Hepatocyte (in vitro differentiated cells): Measurements from ENCODE around the gene VWC2. TPM values are rescaled to one million over a fixed set of nuclear protein-coding genes. Genes with fewer than 3 reads are reported as not detected.

ENCODE experiments used
- DNase-seq: peaks from one replicate; pipeline ENCODE4 v3.0.0-alpha.2; 2016; ENCODE audit warnings: low spot score
- H2AFZ ChIP-seq: fragments of 200-600 bp; sonication (generic); 2 replicates; pipeline ENCODE4 v1.6.0; 2016; ENCODE audit warnings: antibody characterized with exemption, mild to moderate bottlenecking
- H3K27ac ChIP-seq: fragments of 200-600 bp; sonication (generic); 2 replicates; pipeline ENCODE4 v1.5.1; 2016; ENCODE audit warnings: mild to moderate bottlenecking
- H3K27me3 ChIP-seq: fragments of 200-600 bp; sonication (generic); 2 replicates; pipeline ENCODE4 v1.6.1; 2016
- H3K36me3 ChIP-seq: fragments of 200-600 bp; sonication (generic); replicated peaks from 2 replicates; pipeline ENCODE4 v1.5.1; 2016; ENCODE audit warnings: low read depth; ENCODE audit not compliant: insufficient read depth
- H3K4me1 ChIP-seq: fragments of 200-600 bp; sonication (generic); 2 replicates; pipeline ENCODE4 v1.5.1; 2016; ENCODE audit warnings: mild to moderate bottlenecking, moderate library complexity; ENCODE audit not compliant: insufficient read depth
- H3K4me2 ChIP-seq: fragments of 200-600 bp; sonication (generic); 2 replicates; pipeline ENCODE4 v1.6.0; 2016
- H3K4me3 ChIP-seq: fragments of 200-600 bp; sonication (generic); 2 replicates; pipeline ENCODE4 v1.5.1; 2016; ENCODE audit warnings: mild to moderate bottlenecking
- H3K79me2 ChIP-seq: fragments of 200-600 bp; sonication (generic); 2 replicates; pipeline ENCODE4 v1.6.0; 2017; ENCODE audit warnings: mild to moderate bottlenecking
- H3K9me2 ChIP-seq: fragments of 200-600 bp; sonication (generic); replicated peaks from 2 replicates; pipeline ENCODE4 v1.6.0; 2017; ENCODE audit warnings: mild to moderate bottlenecking; ENCODE audit not compliant: insufficient read depth
- H3K9me3 ChIP-seq: fragments of 200-600 bp; sonication (generic); 2 replicates; pipeline ENCODE4 v1.5.1; 2016; ENCODE audit warnings: low read depth, mild to moderate bottlenecking
- H4K20me1 ChIP-seq: fragments of 200-600 bp; sonication (generic); 2 replicates; pipeline ENCODE4 v1.6.0; 2016; ENCODE audit warnings: mild to moderate bottlenecking; ENCODE audit not compliant: insufficient read depth, poor library complexity, severe bottlenecking
- CTCF ChIP-seq: fragments of 200-600 bp; sonication (generic); IDR thresholded peaks from 2 replicates; pipeline ENCODE4 v1.5.1; 2016; ENCODE audit warnings: antibody characterized with exemption, mild to moderate bottlenecking; ENCODE audit not compliant: poor library complexity
- EZH2 ChIP-seq: fragments of 200-600 bp; sonication (generic); IDR thresholded peaks from 2 replicates; pipeline ENCODE4 v1.6.1; 2016; ENCODE audit warnings: antibody characterized with exemption, mild to moderate bottlenecking, borderline replicate concordance
- EZH2phosphoT487 ChIP-seq: fragments of 200-600 bp; sonication (generic); IDR thresholded peaks from one replicate; pipeline ENCODE4 v1.6.1; 2018; ENCODE audit warnings: antibody characterized with exemption, mild to moderate bottlenecking, low read depth, moderate library complexity; ENCODE audit not compliant: unreplicated experiment, severe bottlenecking
- WGBS: methylation state at CpG from one replicate; pipeline ENCODE4 v1.1.6; 2016; ENCODE audit warnings: low lambda C conversion rate; ENCODE audit errors: missing lambda C conversion rate; 5-methylcytosine and 5-hydroxymethylcytosine counted together
- polyA plus RNA-seq: library from polyadenylated mRNA; unstranded; fragments of >200 nt; fragmentation: Nextera tagmentation; extraction: Ambion mirVana; gene quantifications from 2 replicates; pipeline ENCODE4 v1.2.1, GENCODE V29; 2016
- total RNA-seq: library from RNA; depleted of rRNA; stranded (reverse); fragments of >200 nt; gene quantifications from 2 replicates; pipeline ENCODE4 v1.2.3, GENCODE V29; 2014

The VWC2 gene
- total and polyA plus RNA-seq, 2 experiments from 2014 or later, result not detected

GRCh38 chr7:49778731-49779270 is 5.4 kb downstream of the VWC2 start:
- H3K27me3 ChIP-seq, result peaks cover 68% of the 10 kb centered on the region
- no peaks in the 10 kb centered on the region for H3K36me3 ChIP-seq
- no peaks in the 10 kb centered on the region for H3K9me3 ChIP-seq
- 62% methylated on average over 3 of the region's 3 CpGs for WGBS
- peaks cover 17% of the 10 kb centered on the region for H3K4me1 ChIP-seq
- H2AFZ ChIP-seq, result no peak overlapping the region
- H4K20me1 ChIP-seq, result no peaks in the 10 kb centered on the region
- no peaks in the 10 kb centered on the region for H3K79me2 ChIP-seq
- DNase-seq, result no peak
- no peak overlapping the region for H3K27ac ChIP-seq
- H3K4me3 ChIP-seq, result no peak overlapping the region
- H3K4me2 ChIP-seq, result no peak overlapping the region
- TF ChIP-seq CTCF (no peak), EZH2phosphoT487 (no peak), EZH2 (no peak)
- no peaks in the 10 kb centered on the region for H3K9me2 ChIP-seq

GRCh38 chr7:49780953-49781352 is 7.5 kb downstream of the VWC2 start:
- H3K27me3 ChIP-seq, result peaks cover 50% of the 10 kb centered on the region
- TF ChIP-seq CTCF, result no peak
- no peak for TF ChIP-seq EZH2
- no peak for TF ChIP-seq EZH2phosphoT487
- no peak overlapping the region for H3K4me2 ChIP-seq
- DNase-seq, result no peak
- H3K36me3 ChIP-seq, result no peaks in the 10 kb centered on the region
- H3K4me3 ChIP-seq, result no peak overlapping the region
- no peaks in the 10 kb centered on the region for H4K20me1 ChIP-seq
- no peaks in the 10 kb centered on the region for H3K4me1 ChIP-seq
- H3K27ac ChIP-seq, result no peak overlapping the region
- H3K9me2 ChIP-seq, result no peaks in the 10 kb centered on the region
- 100% methylated on average over 1 of the region's 1 CpG for WGBS
- H3K9me3 ChIP-seq, result no peaks in the 10 kb centered on the region
- H2AFZ ChIP-seq, result no peak overlapping the region
- no peaks in the 10 kb centered on the region for H3K79me2 ChIP-seq

- no peak for TF ChIP-seq EZH2
- no peak for TF ChIP-seq EZH2phosphoT487
- H3K79me2 ChIP-seq, result no peaks in the 10 kb centered on the region
- H3K27me3 ChIP-seq, result peaks cover 39% of the 10 kb centered on the region
- H3K4me3 ChIP-seq, result no peak overlapping the region
- no peak for DNase-seq
- no peaks in the 10 kb centered on the region for H3K4me1 ChIP-seq
- H3K9me2 ChIP-seq, result no peaks in the 10 kb centered on the region
- 86% methylated on average over 1 of the region's 1 CpG for WGBS
- H3K9me3 ChIP-seq, result no peaks in the 10 kb centered on the region
- H3K36me3 ChIP-seq, result no peaks in the 10 kb centered on the region
- no peak overlapping the region for H2AFZ ChIP-seq
- H3K27ac ChIP-seq, result no peak overlapping the region
- no peaks in the 10 kb centered on the region for H4K20me1 ChIP-seq
- no peak overlapping the region for H3K4me2 ChIP-seq
Measured at GRCh38 chr7:49781996-49782395, 8.6 kb downstream of the VWC2 start.

- no peaks in the 10 kb centered on the region for H3K36me3 ChIP-seq
- TF ChIP-seq CTCF, result no peak
- TF ChIP-seq EZH2phosphoT487, result no peak
- TF ChIP-seq EZH2, result no peak
- 96% methylated on average over 7 of the region's 7 CpGs for WGBS
- DNase-seq, result no peak
- peaks cover 25% of the 10 kb centered on the region for H3K27me3 ChIP-seq
- no peaks in the 10 kb centered on the region for H4K20me1 ChIP-seq
- no peak overlapping the region for H2AFZ ChIP-seq
- no peaks in the 10 kb centered on the region for H3K9me2 ChIP-seq
- H3K4me1 ChIP-seq, result no peaks in the 10 kb centered on the region
- no peak overlapping the region for H3K4me3 ChIP-seq
- no peak overlapping the region for H3K27ac ChIP-seq
- no peaks in the 10 kb centered on the region for H3K9me3 ChIP-seq
- no peaks in the 10 kb centered on the region for H3K79me2 ChIP-seq
- no peak overlapping the region for H3K4me2 ChIP-seq
Measured at GRCh38 chr7:49783446-49783845, 10.0 kb downstream of the VWC2 start.
